WTC11 (cell line): ENCODE results near the gene PDE4B. TPM values are rescaled to one million over a fixed set of nuclear protein-coding genes. Genes with fewer than 3 reads are reported as not detected.

Experiments
- ATAC-seq: fragments of 200-7000 bp; cut with Tn5 transposase; 2 replicates; pipeline ENCODE4 v1.10.0; 2021; ENCODE audit warnings: mild to moderate bottlenecking, moderate library complexity
- CTCF ChIA-PET: fragments of 300-600 bp; sonication (Branson Sonifier 250); formaldehyde crosslinking; loops from one replicate; lab custom pipeline; 2021; ENCODE audit warnings: antibody characterized with exemption; lab: Charles Lee
- POLR2A ChIA-PET: fragments of 350-600 bp; sonication (Branson Sonifier 250); formaldehyde crosslinking; loops from one replicate; lab custom pipeline; 2021; ENCODE audit warnings: antibody characterized with exemption; lab: Charles Lee
- DNase-seq: peaks from one replicate; pipeline ENCODE4 v3.0.0; 2021; ENCODE audit warnings: low spot score
- H3K27ac Mint-ChIP-seq: 2 replicates; pipeline ENCODE4 v1.8.0; 2021; ENCODE audit warnings: mixed read lengths
- H3K27me3 Mint-ChIP-seq: 2 replicates; pipeline ENCODE4 v1.8.0; 2021; ENCODE audit warnings: low read depth, mild to moderate bottlenecking, moderate library complexity, mixed read lengths
- H3K36me3 Mint-ChIP-seq: 2 replicates; pipeline ENCODE4 v1.8.0; 2021; ENCODE audit warnings: mixed read lengths
- H3K4me1 Mint-ChIP-seq: 2 replicates; pipeline ENCODE4 v1.8.0; 2022; ENCODE audit warnings: mixed read lengths
- H3K4me3 Mint-ChIP-seq: 2 replicates; pipeline ENCODE4 v1.8.0; 2021; ENCODE audit warnings: mild to moderate bottlenecking, moderate library complexity, mixed read lengths
- H3K9me3 Mint-ChIP-seq: 2 replicates; pipeline ENCODE4 v1.8.0; 2021; ENCODE audit warnings: mixed read lengths
- ELF4 ChIP-seq: sonication (generic); formaldehyde crosslinking; IDR thresholded peaks from 2 replicates; pipeline ENCODE4 v1.8.1; 2022; ENCODE audit warnings: low read depth, mild to moderate bottlenecking, moderate library complexity, missing genetic modification reagents
- ERG ChIP-seq: fragments of 250-450 bp; sonication (Bioruptor Pico); IDR thresholded peaks from 2 replicates; pipeline ENCODE4 v1.8.0; 2021; ENCODE audit warnings: mild to moderate bottlenecking
- FOXJ3 ChIP-seq: sonication (generic); formaldehyde crosslinking; IDR thresholded peaks from 2 replicates; pipeline ENCODE4 v1.9.0; 2021; ENCODE audit warnings: missing genetic modification reagents, mild to moderate bottlenecking, borderline replicate concordance
- GABPB1 ChIP-seq: sonication (generic); formaldehyde crosslinking; IDR thresholded peaks from 2 replicates; pipeline ENCODE4 v1.8.1; 2023; ENCODE audit warnings: mild to moderate bottlenecking, missing genetic modification reagents
- GRHL2 ChIP-seq: fragments of 250-450 bp; sonication (Bioruptor Pico); IDR thresholded peaks from 2 replicates; pipeline ENCODE4 v1.8.0; 2022; ENCODE audit warnings: mild to moderate bottlenecking, moderate library complexity; ENCODE audit not compliant: insufficient replicate concordance, severe bottlenecking
- IRF2 ChIP-seq: sonication (generic); formaldehyde crosslinking; IDR thresholded peaks from 2 replicates; pipeline ENCODE4 v1.8.0; 2022; ENCODE audit warnings: low read depth, missing genetic modification reagents, borderline replicate concordance
- MLX ChIP-seq: sonication (generic); formaldehyde crosslinking; IDR thresholded peaks from 2 replicates; pipeline ENCODE4 v1.8.1; 2023; ENCODE audit warnings: mild to moderate bottlenecking, missing genetic modification reagents, moderate library complexity
- NFYB ChIP-seq: sonication (generic); formaldehyde crosslinking; conservative IDR thresholded peaks from 2 replicates; pipeline ENCODE4 v1.8.0; 2022; ENCODE audit warnings: low read depth, missing genetic modification reagents
- PRRX2 ChIP-seq: fragments of 250-450 bp; sonication (Bioruptor Pico); IDR thresholded peaks from 2 replicates; pipeline ENCODE4 v1.8.0; 2021; ENCODE audit warnings: mild to moderate bottlenecking
- RELA ChIP-seq: sonication (generic); formaldehyde crosslinking; IDR thresholded peaks from 2 replicates; pipeline ENCODE4 v1.8.1; 2022; ENCODE audit warnings: missing genetic modification reagents, mild to moderate bottlenecking, borderline replicate concordance
- SMAD3 ChIP-seq: sonication (generic); formaldehyde crosslinking; IDR thresholded peaks from 2 replicates; pipeline ENCODE4 v1.8.0; 2022; ENCODE audit warnings: missing genetic modification reagents, mild to moderate bottlenecking, borderline replicate concordance
- SOX15 ChIP-seq: fragments of 250-450 bp; sonication (Bioruptor Pico); IDR thresholded peaks from 2 replicates; pipeline ENCODE4 v1.9.0; 2021; ENCODE audit warnings: mild to moderate bottlenecking
- TEAD1 ChIP-seq: sonication (generic); formaldehyde crosslinking; IDR thresholded peaks from 2 replicates; pipeline ENCODE4 v1.8.0; 2022; ENCODE audit warnings: mild to moderate bottlenecking, missing genetic modification reagents
- ZNF121 ChIP-seq: sonication (generic); formaldehyde crosslinking; IDR thresholded peaks from 2 replicates; pipeline ENCODE4 v1.8.0; 2023; ENCODE audit warnings: missing genetic modification reagents
- total RNA-seq: library from RNA; stranded (reverse); gene quantifications from 3 replicates; pipeline ENCODE4 v1.2.3, GENCODE V29; 2021
- TF ChIP-seq, protein P1 (sequence below): fragments of 250-450 bp; sonication (Bioruptor Pico); IDR thresholded peaks from 2 replicates; pipeline ENCODE4 v1.9.0; 2021; ENCODE audit warnings: mild to moderate bottlenecking, borderline replicate concordance
- TF ChIP-seq, protein P2 (sequence below): sonication (generic); formaldehyde crosslinking; IDR thresholded peaks from 2 replicates; pipeline ENCODE4 v1.8.0; 2023; ENCODE audit warnings: missing genetic modification reagents
- TF ChIP-seq, protein P3 (sequence below): fragments of 250-450 bp; sonication (Bioruptor Pico); IDR thresholded peaks from 2 replicates; pipeline ENCODE4 v2.1.2; 2022; ENCODE audit warnings: mild to moderate bottlenecking, moderate library complexity
- TF ChIP-seq, protein P4 (sequence below): sonication (generic); formaldehyde crosslinking; IDR thresholded peaks from 2 replicates; pipeline ENCODE4 v1.8.1; 2022; ENCODE audit warnings: low read depth, mild to moderate bottlenecking, moderate library complexity, missing genetic modification reagents, borderline replicate concordance

PDE4B gene
- total RNA-seq, 1 experiment from 2014 or later, result 8.0 TPM

DNA sequence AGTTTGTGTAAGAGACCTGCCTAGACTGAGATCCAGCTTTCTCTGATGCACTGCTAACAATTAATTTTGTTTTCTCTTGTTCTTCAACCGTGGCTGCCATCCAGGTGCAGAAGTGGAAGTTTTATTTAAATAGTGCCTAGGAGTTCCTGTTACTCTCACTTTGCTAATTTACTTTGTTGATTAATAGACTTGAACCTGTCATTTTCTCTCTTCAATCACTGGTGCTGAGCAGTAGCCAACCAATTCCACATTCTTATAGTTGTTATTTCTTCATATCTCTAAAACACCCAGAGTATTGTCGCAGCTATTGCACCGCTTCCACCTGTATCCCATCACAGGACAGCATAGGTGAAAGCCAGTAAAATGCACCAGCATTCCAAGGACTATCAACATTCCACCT lies 157.2 kb downstream of the PDE4B start (continued):
- TF ChIP-seq, protein P1, sequence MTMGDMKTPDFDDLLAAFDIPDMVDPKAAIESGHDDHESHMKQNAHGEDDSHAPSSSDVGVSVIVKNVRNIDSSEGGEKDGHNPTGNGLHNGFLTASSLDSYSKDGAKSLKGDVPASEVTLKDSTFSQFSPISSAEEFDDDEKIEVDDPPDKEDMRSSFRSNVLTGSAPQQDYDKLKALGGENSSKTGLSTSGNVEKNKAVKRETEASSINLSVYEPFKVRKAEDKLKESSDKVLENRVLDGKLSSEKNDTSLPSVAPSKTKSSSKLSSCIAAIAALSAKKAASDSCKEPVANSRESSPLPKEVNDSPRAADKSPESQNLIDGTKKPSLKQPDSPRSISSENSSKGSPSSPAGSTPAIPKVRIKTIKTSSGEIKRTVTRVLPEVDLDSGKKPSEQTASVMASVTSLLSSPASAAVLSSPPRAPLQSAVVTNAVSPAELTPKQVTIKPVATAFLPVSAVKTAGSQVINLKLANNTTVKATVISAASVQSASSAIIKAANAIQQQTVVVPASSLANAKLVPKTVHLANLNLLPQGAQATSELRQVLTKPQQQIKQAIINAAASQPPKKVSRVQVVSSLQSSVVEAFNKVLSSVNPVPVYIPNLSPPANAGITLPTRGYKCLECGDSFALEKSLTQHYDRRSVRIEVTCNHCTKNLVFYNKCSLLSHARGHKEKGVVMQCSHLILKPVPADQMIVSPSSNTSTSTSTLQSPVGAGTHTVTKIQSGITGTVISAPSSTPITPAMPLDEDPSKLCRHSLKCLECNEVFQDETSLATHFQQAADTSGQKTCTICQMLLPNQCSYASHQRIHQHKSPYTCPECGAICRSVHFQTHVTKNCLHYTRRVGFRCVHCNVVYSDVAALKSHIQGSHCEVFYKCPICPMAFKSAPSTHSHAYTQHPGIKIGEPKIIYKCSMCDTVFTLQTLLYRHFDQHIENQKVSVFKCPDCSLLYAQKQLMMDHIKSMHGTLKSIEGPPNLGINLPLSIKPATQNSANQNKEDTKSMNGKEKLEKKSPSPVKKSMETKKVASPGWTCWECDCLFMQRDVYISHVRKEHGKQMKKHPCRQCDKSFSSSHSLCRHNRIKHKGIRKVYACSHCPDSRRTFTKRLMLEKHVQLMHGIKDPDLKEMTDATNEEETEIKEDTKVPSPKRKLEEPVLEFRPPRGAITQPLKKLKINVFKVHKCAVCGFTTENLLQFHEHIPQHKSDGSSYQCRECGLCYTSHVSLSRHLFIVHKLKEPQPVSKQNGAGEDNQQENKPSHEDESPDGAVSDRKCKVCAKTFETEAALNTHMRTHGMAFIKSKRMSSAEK (CRISPR knock-in tag), result no peak
- TF ChIP-seq, protein P2, sequence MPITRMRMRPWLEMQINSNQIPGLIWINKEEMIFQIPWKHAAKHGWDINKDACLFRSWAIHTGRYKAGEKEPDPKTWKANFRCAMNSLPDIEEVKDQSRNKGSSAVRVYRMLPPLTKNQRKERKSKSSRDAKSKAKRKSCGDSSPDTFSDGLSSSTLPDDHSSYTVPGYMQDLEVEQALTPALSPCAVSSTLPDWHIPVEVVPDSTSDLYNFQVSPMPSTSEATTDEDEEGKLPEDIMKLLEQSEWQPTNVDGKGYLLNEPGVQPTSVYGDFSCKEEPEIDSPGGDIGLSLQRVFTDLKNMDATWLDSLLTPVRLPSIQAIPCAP, result no peak

GRCh38 chr1:65952696-65953095 lies 160.0 kb downstream of the PDE4B start:
- H3K27ac Mint-ChIP-seq, result no peak overlapping the region
- CTCF ChIA-PET, result no interaction called here
- H3K9me3 Mint-ChIP-seq, result no peaks in the 10 kb centered on the region
- DNase-seq, result no peak
- TF ChIP-seq IRF2 (no peak), ELF4 (CRISPR knock-in tag) (no peak), ERG (CRISPR knock-in tag) (no peak), PRRX2 (no peak), NFYB (CRISPR knock-in tag) (no peak), SOX15 (no peak), TEAD1 (CRISPR knock-in tag) (no peak)
- TF ChIP-seq, protein P3, sequence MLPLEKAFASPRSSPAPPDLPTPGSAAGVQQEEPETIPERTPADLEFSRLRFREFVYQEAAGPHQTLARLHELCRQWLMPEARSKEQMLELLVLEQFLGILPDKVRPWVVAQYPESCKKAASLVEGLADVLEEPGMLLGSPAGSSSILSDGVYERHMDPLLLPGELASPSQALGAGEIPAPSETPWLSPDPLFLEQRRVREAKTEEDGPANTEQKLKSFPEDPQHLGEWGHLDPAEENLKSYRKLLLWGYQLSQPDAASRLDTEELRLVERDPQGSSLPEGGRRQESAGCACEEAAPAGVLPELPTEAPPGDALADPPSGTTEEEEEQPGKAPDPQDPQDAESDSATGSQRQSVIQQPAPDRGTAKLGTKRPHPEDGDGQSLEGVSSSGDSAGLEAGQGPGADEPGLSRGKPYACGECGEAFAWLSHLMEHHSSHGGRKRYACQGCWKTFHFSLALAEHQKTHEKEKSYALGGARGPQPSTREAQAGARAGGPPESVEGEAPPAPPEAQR (CRISPR knock-in tag), result no peak
- TF ChIP-seq, protein P4, sequence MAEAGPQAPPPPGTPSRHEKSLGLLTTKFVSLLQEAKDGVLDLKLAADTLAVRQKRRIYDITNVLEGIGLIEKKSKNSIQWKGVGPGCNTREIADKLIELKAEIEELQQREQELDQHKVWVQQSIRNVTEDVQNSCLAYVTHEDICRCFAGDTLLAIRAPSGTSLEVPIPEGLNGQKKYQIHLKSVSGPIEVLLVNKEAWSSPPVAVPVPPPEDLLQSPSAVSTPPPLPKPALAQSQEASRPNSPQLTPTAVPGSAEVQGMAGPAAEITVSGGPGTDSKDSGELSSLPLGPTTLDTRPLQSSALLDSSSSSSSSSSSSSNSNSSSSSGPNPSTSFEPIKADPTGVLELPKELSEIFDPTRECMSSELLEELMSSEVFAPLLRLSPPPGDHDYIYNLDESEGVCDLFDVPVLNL (CRISPR knock-in tag), result no peak
- TF ChIP-seq, all 79 proteins: peak for 0
- no peaks in the 10 kb centered on the region for H3K36me3 Mint-ChIP-seq
- no peaks in the 10 kb centered on the region for H3K27me3 Mint-ChIP-seq
- no peak for ATAC-seq
- POLR2A ChIA-PET, result no interaction called here
- H3K4me3 Mint-ChIP-seq, result no peak overlapping the region
- no peaks in the 10 kb centered on the region for H3K4me1 Mint-ChIP-seq

DNA sequence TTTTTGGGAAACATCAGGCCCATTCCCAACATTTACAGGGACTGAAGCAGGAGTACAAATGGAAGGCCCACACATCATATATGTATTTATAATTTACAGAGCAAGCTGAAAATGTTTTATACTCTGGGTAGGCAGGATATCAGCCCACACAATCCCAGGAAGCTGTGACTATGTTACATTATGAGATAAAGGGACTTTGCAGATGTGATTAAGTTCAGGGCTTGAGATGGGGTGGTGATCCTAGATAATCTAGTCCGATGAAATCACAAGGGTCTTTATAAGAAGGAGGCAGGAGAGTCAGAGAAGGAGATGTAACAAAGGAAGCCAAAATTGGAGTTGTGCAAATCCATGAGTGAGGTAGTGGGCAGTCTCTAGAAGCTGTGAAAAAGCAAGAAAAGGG lies 160.5 kb downstream of the PDE4B start:
- H3K9me3 Mint-ChIP-seq, result no peaks in the 10 kb centered on the region
- CTCF ChIA-PET, result no interaction called here
- no peak overlapping the region for H3K27ac Mint-ChIP-seq
- no peak overlapping the region for H3K4me3 Mint-ChIP-seq
- no peaks in the 10 kb centered on the region for H3K27me3 Mint-ChIP-seq
- no peak for TF ChIP-seq SMAD3 (CRISPR knock-in tag)
- TF ChIP-seq, protein P4 (CRISPR knock-in tag), result no peak
- TF ChIP-seq ZNF121 (CRISPR knock-in tag), result no peak
- TF ChIP-seq ERG (CRISPR knock-in tag), result no peak
- TF ChIP-seq GABPB1 (CRISPR knock-in tag), result no peak
- no peak for TF ChIP-seq RELA (CRISPR knock-in tag)
- TF ChIP-seq GRHL2 (CRISPR knock-in tag), result no peak
- no peak for TF ChIP-seq FOXJ3 (CRISPR knock-in tag)
- no peak for TF ChIP-seq MLX (CRISPR knock-in tag)
- DNase-seq (no peak), ATAC-seq (no peak)
- no peaks in the 10 kb centered on the region for H3K36me3 Mint-ChIP-seq
- no peaks in the 10 kb centered on the region for H3K4me1 Mint-ChIP-seq
- POLR2A ChIA-PET, result no interaction called here
